Measurements from ENCODE around the gene GPM6B.

GPM6B gene

DNA sequence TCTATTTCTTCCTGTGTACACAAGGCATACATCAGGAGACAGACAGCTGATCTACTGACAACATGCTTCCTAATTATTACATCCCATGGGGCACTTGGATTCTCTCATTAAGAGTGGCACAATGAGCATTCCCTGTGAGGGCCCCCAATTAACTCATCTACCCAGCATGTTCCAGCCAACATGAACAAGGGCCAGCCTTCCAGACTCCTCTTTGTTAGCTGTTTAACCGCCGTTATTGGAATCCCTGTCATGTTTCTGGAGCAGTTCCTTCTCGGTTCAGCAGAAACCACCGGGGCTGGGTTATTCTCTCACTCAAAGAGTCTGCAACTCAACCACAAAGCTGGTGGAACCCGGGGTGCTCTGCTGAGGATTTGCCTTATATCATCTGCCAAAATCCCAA is 9.9 kb upstream of the GPM6B start:
- H2AFZ ChIP-seq (ENCODE audit: low read depth, low read length, severe bottlenecking): no peak overlapping the region
- H3K9me3 ChIP-seq (ENCODE audit: insufficient read depth, low read length): no peaks in the 10 kb centered on the region
- H3K4me2 ChIP-seq (ENCODE audit: low read depth, low read length, poor library complexity, severe bottlenecking): no peak overlapping the region
- H3K79me2 ChIP-seq (ENCODE audit: insufficient read depth, low read length): no peaks in the 10 kb centered on the region
- no peaks in the 10 kb centered on the region for H3K36me3 ChIP-seq (ENCODE audit: low read length)
- H3K4me3 ChIP-seq (ENCODE audit: insufficient read depth, low read length, poor library complexity, severe bottlenecking): no peak overlapping the region
- no peak for TF ChIP-seq EZH2phosphoT487 (conservative IDR thresholded peaks at IDR 0.05; ENCODE audit: low read length)
- TF ChIP-seq, protein P1, sequence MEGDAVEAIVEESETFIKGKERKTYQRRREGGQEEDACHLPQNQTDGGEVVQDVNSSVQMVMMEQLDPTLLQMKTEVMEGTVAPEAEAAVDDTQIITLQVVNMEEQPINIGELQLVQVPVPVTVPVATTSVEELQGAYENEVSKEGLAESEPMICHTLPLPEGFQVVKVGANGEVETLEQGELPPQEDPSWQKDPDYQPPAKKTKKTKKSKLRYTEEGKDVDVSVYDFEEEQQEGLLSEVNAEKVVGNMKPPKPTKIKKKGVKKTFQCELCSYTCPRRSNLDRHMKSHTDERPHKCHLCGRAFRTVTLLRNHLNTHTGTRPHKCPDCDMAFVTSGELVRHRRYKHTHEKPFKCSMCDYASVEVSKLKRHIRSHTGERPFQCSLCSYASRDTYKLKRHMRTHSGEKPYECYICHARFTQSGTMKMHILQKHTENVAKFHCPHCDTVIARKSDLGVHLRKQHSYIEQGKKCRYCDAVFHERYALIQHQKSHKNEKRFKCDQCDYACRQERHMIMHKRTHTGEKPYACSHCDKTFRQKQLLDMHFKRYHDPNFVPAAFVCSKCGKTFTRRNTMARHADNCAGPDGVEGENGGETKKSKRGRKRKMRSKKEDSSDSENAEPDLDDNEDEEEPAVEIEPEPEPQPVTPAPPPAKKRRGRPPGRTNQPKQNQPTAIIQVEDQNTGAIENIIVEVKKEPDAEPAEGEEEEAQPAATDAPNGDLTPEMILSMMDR (IDR thresholded peaks at IDR 0.05; ENCODE audit: insufficient read depth, low read length, poor library complexity, severe bottlenecking): no peak
- no peaks in the 10 kb centered on the region for H3K27me3 ChIP-seq (ENCODE audit: low read length)
- H4K20me1 ChIP-seq (ENCODE audit: low read depth, low read length): no peaks in the 10 kb centered on the region
- no peak overlapping the region for H3K27ac ChIP-seq (ENCODE audit: low read depth, low read length)
- H3F3A ChIP-seq (ENCODE audit: insufficient read depth): no peaks in the 10 kb centered on the region
- H3K9me2 ChIP-seq (replicated peaks; ENCODE audit: insufficient read depth, low read length): no peaks in the 10 kb centered on the region
- no peak overlapping the region for H3K9ac ChIP-seq (ENCODE audit: low read length)

DNA sequence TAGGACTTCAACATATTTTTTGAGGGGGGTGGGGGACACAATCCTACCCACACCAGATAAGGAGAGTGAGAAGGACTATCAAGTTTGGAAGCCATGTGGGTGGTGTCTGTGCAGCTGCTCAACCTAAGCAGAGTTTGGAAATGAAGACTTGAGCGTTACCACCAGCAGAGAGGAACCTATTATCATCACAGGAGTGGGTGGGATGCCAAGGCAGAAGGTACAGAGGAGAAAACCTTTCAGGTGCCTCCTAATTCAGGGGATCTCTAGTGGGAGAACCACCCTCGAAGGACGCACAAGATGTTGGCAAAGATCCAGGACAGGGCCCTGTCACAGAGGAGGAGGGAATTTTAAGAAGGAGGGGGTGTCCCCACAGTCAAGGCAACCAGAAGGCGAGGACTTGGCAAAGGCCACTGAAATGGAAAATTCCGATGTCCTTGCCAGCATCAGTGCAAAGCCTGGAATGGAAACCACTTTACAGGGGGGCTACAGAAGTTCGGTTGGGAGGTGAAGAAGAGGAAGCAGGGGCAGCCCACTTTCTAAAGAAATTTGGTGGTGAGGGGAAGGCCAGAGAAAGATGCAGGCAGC is 8.4 kb upstream of the GPM6B start:
- TF ChIP-seq, protein P1 (IDR thresholded peaks at IDR 0.05; ENCODE audit: insufficient read depth, low read length, poor library complexity, severe bottlenecking): no peak
- TF ChIP-seq EZH2phosphoT487 (conservative IDR thresholded peaks at IDR 0.05; ENCODE audit: low read length): no peak
- Histone ChIP-seq H3K9me2 (replicated peaks; ENCODE audit: insufficient read depth, low read length) (no peaks in the 10 kb centered on the region), H3K36me3 (ENCODE audit: low read length) (no peaks in the 10 kb centered on the region), H3F3A (ENCODE audit: insufficient read depth) (no peaks in the 10 kb centered on the region), H3K4me3 (ENCODE audit: insufficient read depth, low read length, poor library complexity, severe bottlenecking) (no peak overlapping the region), H3K27ac (ENCODE audit: low read depth, low read length) (no peak overlapping the region), H3K4me2 (ENCODE audit: low read depth, low read length, poor library complexity, severe bottlenecking) (no peak overlapping the region), H3K27me3 (ENCODE audit: low read length) (no peaks in the 10 kb centered on the region), H4K20me1 (ENCODE audit: low read depth, low read length) (no peaks in the 10 kb centered on the region), H3K9me3 (ENCODE audit: insufficient read depth, low read length) (no peaks in the 10 kb centered on the region), H3K9ac (ENCODE audit: low read length) (no peak overlapping the region), H3K79me2 (ENCODE audit: insufficient read depth, low read length) (no peaks in the 10 kb centered on the region), H2AFZ (ENCODE audit: low read depth, low read length, severe bottlenecking) (no peak overlapping the region)

DNA sequence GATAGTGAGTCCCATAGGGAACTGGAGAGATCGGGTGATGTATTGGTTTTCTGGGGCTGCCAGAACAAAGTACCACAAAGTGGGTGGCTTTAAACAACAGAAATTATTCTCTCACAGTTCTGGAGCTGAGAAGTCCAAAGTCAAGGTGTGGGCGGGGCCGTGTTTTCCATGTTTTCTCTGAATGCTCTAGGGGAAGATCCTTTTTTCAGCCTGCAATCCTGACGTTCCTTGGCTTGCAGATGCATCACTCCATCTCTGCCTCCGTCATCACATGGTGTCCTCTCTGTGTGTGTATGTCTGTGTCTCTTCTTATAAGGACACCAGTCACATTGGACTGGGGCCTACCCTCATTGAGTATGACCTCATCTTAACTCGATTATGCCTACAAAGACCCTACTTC is 7.9 kb upstream of the GPM6B start:
- Histone ChIP-seq H3K4me3 (ENCODE audit: insufficient read depth, low read length, poor library complexity, severe bottlenecking) (no peak overlapping the region), H3F3A (ENCODE audit: insufficient read depth) (no peaks in the 10 kb centered on the region), H3K27me3 (ENCODE audit: low read length) (no peaks in the 10 kb centered on the region), H3K9me2 (replicated peaks; ENCODE audit: insufficient read depth, low read length) (no peaks in the 10 kb centered on the region), H2AFZ (ENCODE audit: low read depth, low read length, severe bottlenecking) (no peak overlapping the region), H3K9ac (ENCODE audit: low read length) (no peak overlapping the region), H3K4me2 (ENCODE audit: low read depth, low read length, poor library complexity, severe bottlenecking) (no peak overlapping the region), H4K20me1 (ENCODE audit: low read depth, low read length) (no peaks in the 10 kb centered on the region), H3K36me3 (ENCODE audit: low read length) (no peaks in the 10 kb centered on the region), H3K79me2 (ENCODE audit: insufficient read depth, low read length) (no peaks in the 10 kb centered on the region), H3K9me3 (ENCODE audit: insufficient read depth, low read length) (no peaks in the 10 kb centered on the region), H3K27ac (ENCODE audit: low read depth, low read length) (no peak overlapping the region)
- TF ChIP-seq, protein P1 (IDR thresholded peaks at IDR 0.05; ENCODE audit: insufficient read depth, low read length, poor library complexity, severe bottlenecking): no peak
- no peak for TF ChIP-seq EZH2phosphoT487 (conservative IDR thresholded peaks at IDR 0.05; ENCODE audit: low read length)
